HG02852 (cell line): ENCODE results near the gene OR4C3.
"Not testable (repeated sequence)": the region's sequence is repeated elsewhere in the genome, so short reads cannot be mapped to it uniquely, and the experiment has no call there.

Experiments
- ATAC-seq: cut with Tn5 transposase; IDR thresholded peaks from one replicate; pipeline ENCODE4 v1.9.1; 2021; ENCODE audit warnings: mild to moderate bottlenecking, moderate library complexity; ENCODE audit not compliant: unreplicated experiment

The OR4C3 gene

DNA sequence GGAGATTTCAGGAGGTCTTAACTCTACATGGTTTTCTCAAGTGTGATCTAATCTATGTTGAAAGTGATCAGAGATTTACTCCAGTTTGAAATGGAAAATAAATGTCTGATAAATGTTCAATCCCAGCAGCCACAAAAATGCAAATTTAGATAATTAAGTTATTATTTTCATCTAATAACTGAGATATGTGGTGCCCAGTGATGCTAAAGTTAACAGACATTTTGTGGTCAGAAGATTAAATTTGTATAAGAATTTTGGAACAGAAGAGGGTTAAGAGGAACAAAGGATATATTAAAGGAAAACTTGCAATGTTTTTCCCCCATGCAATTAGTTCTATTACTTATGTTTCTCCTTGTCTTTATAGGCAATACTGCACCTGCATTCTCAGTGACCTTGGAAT is at the start of gene OR4C3:
TSS of gene OR4C3 (plus strand) at position 301 of the 400 bp plus-strand sequence. CDS start 102 bp downstream, outside the sequence.
- ATAC-seq, result not testable (repeated sequence)

DNA sequence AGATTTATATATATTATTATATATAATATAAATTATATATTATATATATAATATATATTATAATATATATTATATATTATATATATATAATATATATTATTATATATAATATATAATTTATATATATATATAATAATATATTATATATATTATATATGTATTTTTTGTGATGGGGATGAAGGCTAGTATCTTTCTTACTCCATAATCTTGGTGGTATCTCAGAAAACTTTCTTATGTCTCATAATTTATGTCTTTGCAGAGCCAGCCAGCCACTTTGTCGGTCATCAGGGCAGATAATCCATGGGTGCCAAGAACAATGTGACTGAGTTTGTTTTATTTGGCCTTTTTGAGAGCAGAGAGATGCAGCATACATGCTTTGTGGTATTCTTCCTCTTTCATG is 18.8 kb upstream of the OR4C3 start, which contains the start of gene OR4S1:
TSS of gene OR4S1 (plus strand) at position 301 of the 400 bp plus-strand sequence. CDS start at position 301, 0 bp downstream.
- ATAC-seq, result no peak

DNA sequence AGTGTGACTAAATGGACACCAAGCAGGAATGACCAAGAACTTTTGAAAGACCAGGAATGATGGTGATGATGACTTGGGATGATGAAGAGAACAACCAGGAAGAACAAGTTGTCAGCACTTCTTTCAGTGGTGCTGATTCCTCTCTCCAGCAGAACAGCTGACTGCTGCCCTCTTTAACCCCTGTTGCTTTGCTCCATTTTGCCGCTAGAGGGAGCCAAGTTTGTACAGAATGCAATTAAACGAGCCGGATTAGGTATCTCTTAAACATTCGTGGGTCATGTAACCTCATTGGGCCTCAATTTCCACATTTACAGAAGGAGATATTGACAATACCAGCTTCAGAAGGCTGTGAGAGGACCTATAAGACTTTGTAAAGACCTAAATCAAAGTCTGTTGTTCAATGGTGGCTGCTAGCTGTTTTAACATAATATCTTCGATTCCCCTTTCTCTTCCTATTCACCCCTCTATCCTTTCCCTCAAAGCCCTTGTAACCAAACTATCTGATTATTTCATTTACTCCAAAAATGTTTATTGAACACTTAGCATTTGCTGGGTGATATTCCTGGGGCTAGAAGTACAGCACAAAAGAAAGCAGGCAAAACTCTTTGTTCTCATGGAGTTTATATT is 16.8 kb upstream of the OR4C3 start:
- ATAC-seq, result peak; percentile 96

DNA sequence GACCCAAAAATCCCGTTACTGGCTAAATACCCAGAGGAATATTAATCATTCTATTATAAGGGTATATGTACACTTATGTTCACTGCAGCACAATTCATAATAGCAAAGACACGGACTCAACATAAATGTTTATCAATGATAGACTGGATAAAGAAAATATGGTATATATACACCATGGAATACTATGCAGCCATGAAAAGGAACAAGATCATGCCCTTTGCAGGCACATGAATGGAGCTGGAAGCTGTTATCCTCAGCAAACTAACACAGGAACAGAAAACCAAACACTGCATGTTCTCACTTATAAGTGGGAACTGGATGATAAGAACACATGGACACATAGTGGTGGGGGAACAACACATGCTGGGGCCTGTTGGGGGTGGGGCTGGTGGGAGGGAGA is 11.1 kb upstream of the OR4C3 start:
- not testable (repeated sequence) for ATAC-seq

DNA sequence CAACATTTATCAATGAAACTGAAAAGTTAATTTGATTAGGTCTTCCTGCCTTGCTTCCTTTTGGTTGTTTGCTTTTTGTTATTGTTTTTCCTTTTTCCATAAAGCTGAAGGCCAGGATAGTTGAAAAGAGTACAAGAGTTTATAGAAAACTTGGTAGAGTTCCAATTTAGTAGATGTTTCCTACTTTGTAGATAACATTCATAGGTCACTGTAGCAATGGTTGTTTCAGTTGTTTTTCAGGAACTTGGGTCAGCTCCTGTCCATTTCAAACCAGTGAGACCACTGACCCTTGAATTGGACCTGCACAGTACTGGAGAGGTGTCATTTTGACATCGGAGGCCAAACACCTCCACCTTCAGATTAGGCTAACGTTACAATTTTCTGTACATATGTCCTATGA is 4.9 kb upstream of the OR4C3 start:
- ATAC-seq, result not testable (repeated sequence)

DNA sequence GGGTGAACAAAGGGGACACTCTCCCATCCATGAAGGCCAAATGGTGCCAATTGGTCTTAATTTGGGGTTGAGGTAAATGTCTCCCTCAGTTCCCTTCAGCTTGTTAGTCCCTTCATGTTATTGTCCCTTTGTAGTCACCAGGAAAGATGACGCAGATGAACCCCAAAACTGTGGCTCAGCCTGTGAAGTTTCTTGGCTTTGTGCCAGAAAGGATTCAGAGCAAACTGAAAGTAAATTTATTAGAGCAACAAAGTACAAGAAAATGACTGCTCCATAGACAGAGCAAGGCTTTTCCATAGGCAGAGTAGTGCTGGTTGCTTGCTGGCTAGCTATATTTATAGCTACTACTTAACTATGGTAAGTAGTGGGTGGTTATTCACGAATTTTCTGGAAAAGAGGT is 16.7 kb downstream of the OR4C3 start:
- no peak for ATAC-seq

DNA sequence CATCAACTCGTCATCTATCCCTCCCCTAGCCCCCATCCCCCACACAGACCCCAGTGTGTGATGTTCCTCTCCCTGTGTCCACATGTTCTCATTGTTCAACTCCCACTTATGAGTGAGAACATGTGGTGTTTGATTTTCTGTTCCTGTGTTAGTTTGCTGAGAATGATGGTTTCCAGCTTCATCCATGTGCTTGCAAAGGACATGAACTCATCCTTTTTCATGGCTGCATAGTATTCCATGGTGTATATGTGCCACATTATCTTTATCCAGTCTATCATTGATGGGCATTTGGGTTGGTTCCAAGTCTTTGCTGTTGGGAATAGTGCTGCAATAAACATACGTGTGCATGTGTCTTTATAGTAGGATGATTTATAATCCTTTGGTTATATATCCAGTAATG is 17.8 kb downstream of the OR4C3 start:
- ATAC-seq, result not testable (repeated sequence)

DNA sequence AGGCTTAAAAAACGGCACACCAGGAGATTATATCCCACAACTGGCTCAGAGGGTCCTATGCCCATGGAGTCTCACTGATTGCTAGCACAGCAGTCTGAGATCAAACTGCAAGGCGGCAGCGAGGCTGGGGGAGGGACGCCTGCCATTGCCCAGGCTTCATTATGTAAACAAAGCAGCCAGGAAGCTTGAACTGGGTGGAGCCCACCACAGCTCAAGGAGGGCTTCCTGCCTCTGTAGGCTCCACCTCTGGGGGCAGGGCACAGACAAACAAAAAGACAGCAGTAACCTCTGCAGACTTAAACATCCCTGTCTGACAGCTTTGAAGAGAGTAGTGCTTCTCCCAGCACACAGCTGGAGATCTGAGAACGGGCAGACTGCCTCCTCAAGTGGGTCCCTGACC is 21.6 kb downstream of the OR4C3 start:
- not testable (repeated sequence) for ATAC-seq

DNA sequence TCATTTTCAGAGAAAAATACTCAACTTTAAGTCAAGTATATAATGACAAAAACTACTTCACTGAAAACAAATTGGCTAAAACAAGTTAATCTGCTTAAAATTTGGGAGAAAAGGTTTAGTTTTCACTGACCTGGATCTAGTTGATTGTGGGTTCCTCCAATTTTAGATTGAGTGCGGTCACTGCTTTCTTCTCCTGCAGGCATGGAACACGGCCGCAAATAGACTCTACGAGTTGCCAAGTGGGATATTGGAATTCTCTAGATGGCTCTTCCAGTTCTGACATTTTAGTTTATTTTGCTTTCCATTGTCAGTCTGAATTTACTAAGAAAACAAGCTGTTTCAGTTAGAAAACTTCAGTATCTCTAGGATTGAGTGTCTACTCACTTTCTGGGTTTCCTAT is 29.3 kb downstream of the OR4C3 start:
- ATAC-seq, result no peak

DNA sequence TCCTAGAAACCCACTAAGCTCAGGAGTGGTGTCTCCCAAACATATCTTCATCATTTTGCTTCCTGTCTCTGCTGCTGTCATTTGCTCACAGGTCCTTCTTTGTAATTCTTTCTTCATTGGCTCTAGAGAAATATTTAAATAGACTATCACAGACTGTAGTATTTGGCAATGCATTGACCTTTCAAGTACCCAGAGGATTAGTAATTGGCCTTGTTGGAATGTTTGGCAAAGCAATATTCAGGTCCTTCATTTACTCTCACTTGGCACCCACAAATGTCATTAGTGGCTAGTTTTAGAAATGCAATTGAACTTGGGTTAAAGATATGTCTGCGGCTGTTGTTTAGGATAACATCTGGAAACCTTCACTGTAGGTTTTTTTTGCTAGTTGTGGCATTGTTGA is 30.0 kb downstream of the OR4C3 start:
- ATAC-seq, result no peak

DNA sequence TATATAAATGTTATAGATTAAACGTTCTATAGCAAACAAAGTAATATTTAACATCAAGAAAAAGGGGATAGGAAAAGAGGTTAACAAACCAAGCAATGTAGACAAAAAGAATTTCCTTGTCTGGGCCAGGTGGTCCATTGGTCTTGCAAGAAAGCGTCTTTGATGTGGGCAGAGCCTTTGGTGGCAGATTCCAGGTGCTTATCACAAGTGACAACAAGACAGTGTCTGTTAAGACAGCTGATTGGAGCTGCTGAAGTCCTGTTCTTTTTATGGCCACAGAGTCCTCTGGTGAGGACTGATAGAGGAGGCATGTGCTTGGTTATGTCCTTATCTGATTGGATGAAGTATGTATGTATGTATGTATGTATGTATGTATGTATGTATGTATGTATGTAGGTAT is 36.6 kb downstream of the OR4C3 start:
- ATAC-seq, result not testable (repeated sequence)

DNA sequence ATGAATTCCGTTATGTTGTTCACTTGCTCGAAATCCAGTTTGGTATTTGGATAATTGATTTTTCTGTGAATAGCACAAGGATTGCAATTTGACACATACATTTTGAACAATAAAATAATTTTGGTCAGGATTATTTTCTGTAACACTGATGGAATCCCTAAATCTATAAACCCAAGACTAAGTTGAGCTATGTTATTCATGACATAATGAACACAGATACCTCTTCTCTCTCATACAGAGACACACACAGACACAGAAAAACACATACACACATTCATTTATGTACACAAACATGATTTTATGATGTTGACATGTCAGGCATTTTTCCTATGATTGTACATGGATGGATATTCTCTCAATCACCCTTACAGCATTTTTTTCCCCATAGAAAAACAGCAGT is 41.6 kb downstream of the OR4C3 start, which contains the start of gene OR4C5:
TSS of gene OR4C5 (minus strand) at position 101 of the 400 bp plus-strand sequence. CDS start at position 101, 0 bp downstream.
- ATAC-seq, result no peak
